ENCODE measurements around the gene EOGT.

EOGT gene

DNA sequence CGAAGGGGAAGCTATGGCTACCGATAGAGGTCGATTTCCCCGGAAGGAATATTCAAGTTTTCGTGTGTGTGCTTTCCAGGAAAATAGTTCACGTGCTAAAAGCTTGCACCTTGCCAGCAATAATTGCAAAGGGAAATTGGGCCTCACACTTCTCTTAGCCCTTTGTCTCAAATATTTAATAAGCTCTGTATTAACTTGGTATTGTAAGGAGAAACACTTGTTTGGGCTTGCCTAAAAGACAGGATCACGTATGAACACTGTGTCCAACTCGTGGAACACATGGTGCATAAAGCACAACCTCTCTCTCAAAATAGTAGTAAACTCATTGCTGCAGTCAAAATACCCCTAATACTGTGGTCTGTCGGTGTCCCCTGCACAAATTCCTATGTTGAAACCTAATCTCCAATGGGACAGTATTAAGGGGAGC lies 39.0 kb upstream of the EOGT start:
- Histone ChIP-seq H3K4me3 (IDR thresholded peaks at IDR 0.05; ENCODE audit: insufficient read depth, low read depth, low read length) (no peak overlapping the region), H3K4me2 (peak overlapping the region; percentile 68), H3K79me2 (ENCODE audit: insufficient read depth, low read depth) (peaks cover 24% of the 10 kb centered on the region), H3K9ac (peak overlapping the region; percentile 69), H3K27ac (peak overlapping the region; percentile 69), H2AFZ (ENCODE audit: low read depth) (peak overlapping the region; percentile 68; the same call in 1 of the 2 replicates), H4K20me1 (ENCODE audit: insufficient read depth) (no peaks in the 10 kb centered on the region), H3K36me3 (ENCODE audit: insufficient read depth) (no peaks in the 10 kb centered on the region), H3K4me1 (ENCODE audit: low read depth, poor library complexity, severe bottlenecking) (peaks cover 18% of the 10 kb centered on the region), H3K27me3 (ENCODE audit: insufficient read depth, low read depth) (no peaks in the 10 kb centered on the region)
- TF ChIP-seq, protein P1, sequence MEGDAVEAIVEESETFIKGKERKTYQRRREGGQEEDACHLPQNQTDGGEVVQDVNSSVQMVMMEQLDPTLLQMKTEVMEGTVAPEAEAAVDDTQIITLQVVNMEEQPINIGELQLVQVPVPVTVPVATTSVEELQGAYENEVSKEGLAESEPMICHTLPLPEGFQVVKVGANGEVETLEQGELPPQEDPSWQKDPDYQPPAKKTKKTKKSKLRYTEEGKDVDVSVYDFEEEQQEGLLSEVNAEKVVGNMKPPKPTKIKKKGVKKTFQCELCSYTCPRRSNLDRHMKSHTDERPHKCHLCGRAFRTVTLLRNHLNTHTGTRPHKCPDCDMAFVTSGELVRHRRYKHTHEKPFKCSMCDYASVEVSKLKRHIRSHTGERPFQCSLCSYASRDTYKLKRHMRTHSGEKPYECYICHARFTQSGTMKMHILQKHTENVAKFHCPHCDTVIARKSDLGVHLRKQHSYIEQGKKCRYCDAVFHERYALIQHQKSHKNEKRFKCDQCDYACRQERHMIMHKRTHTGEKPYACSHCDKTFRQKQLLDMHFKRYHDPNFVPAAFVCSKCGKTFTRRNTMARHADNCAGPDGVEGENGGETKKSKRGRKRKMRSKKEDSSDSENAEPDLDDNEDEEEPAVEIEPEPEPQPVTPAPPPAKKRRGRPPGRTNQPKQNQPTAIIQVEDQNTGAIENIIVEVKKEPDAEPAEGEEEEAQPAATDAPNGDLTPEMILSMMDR (conservative IDR thresholded peaks at IDR 0.05; ENCODE audit: low read depth, low read length): no peak

DNA sequence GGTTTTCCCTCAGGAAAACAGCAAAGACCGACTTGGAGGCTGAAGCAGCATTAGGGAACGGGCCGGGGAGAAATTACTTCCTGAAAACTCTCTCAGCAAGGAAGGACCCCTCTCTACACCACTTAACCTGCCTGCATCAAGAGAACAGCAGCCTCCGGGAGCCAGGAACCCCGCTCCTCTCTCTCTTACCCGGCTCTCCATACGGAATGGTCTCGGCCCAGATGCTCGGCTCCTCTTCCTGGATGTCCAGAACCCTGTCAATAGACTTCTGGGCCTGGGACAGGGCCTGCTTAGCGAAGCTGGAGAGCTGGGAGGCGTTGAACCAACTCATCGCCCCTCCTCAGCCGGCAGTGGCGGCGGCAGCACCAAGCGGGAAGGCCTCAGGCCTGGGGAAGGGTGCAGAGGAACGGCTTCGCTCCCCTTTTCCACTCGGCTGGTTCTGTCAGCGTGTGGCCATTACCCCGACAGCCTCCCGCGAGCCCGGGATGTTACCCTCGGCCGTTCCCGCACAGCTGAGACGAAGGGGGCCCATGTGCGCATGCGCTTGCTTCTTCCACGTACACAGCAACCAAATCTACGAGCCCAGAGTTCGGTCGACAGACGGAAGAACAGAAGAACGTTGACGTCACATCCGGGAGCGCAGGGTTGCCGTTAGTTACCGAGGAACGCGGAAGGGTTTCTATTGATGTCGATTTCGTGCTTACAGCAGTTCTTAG lies 38.4 kb upstream of the EOGT start, which contains the start of gene TMF1:
Gene TMF1 (minus strand): TSS at position 578 of the 716 bp plus-strand sequence. CDS start 247 bp downstream, at position 331.
- peak within 1 kb of the TSS; percentile 69 for H3K27ac ChIP-seq
- H3K79me2 ChIP-seq (ENCODE audit: insufficient read depth, low read depth): peaks cover 24% of the 10 kb centered on the region
- H3K4me2 ChIP-seq: peak within 1 kb of the TSS; percentile 68
- peak within 1 kb of the TSS; percentile 71 for H3K4me3 ChIP-seq (IDR thresholded peaks at IDR 0.05; ENCODE audit: insufficient read depth, low read depth, low read length)
- no peaks in the 10 kb centered on the region for H3K27me3 ChIP-seq (ENCODE audit: insufficient read depth, low read depth)
- TF ChIP-seq, protein P1 (conservative IDR thresholded peaks at IDR 0.05; ENCODE audit: low read depth, low read length): no peak
- H3K9ac ChIP-seq: peak within 1 kb of the TSS; percentile 69
- H4K20me1 ChIP-seq (ENCODE audit: insufficient read depth): no peaks in the 10 kb centered on the region
- no peaks in the 10 kb centered on the region for H3K36me3 ChIP-seq (ENCODE audit: insufficient read depth)
- H3K4me1 ChIP-seq (ENCODE audit: low read depth, poor library complexity, severe bottlenecking): peaks cover 18% of the 10 kb centered on the region
- peak within 1 kb of the TSS; percentile 68 for H2AFZ ChIP-seq (ENCODE audit: low read depth)

DNA sequence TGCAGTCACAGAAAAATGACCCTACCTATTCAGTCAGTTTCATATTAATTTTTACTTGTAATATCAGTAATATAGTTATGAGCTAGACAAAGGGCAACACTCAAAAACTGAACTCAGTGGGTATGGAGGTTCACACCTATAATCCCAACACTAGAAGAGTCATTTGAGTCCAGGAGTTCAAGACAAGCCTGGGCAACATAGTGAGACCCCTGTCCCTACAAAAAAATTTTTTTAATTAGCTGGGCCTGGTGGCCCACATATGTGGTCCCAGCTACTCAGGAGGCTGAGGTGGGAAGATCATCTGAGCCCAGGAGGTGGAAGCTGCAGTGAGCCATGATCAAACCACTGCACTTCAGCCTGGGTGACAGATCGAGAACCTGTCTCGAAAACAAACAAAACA lies 35.5 kb upstream of the EOGT start:
- Histone ChIP-seq H3K4me1 (ENCODE audit: low read depth, poor library complexity, severe bottlenecking) (peaks cover 18% of the 10 kb centered on the region), H3K36me3 (ENCODE audit: insufficient read depth) (no peaks in the 10 kb centered on the region), H3K4me3 (IDR thresholded peaks at IDR 0.05; ENCODE audit: insufficient read depth, low read depth, low read length) (no peak overlapping the region), H2AFZ (ENCODE audit: low read depth) (no peak overlapping the region), H3K27me3 (ENCODE audit: insufficient read depth, low read depth) (no peaks in the 10 kb centered on the region), H3K4me2 (no peak overlapping the region), H3K27ac (no peak overlapping the region), H4K20me1 (ENCODE audit: insufficient read depth) (no peaks in the 10 kb centered on the region), H3K79me2 (ENCODE audit: insufficient read depth, low read depth) (peaks cover 24% of the 10 kb centered on the region), H3K9ac (no peak overlapping the region)
- TF ChIP-seq, protein P1 (conservative IDR thresholded peaks at IDR 0.05; ENCODE audit: low read depth, low read length): no peak

DNA sequence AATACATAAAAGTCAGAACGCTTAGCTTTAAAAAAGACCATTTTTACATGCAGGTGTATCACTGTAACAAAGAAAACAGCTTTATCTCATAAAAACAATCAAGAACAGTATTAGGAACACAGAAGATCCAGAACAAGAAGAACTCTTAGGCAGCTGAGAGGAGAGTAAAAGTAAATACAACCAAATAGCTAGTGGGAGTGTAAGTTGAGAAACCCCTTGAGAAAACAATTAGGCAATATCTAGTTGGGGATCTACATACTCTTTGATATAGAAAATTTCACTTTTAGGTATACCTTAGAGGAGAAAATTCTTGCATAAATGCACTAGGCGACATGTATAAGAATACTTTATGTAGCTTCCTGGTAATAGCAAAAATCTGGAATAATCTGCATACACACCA lies 31.1 kb upstream of the EOGT start:
- TF ChIP-seq, protein P1 (conservative IDR thresholded peaks at IDR 0.05; ENCODE audit: low read depth, low read length): no peak
- Histone ChIP-seq H3K79me2 (ENCODE audit: insufficient read depth, low read depth) (peaks cover 7% of the 10 kb centered on the region), H3K4me3 (IDR thresholded peaks at IDR 0.05; ENCODE audit: insufficient read depth, low read depth, low read length) (no peak overlapping the region), H3K36me3 (ENCODE audit: insufficient read depth) (no peaks in the 10 kb centered on the region), H2AFZ (ENCODE audit: low read depth) (no peak overlapping the region), H4K20me1 (ENCODE audit: insufficient read depth) (no peaks in the 10 kb centered on the region), H3K4me2 (no peak overlapping the region), H3K9ac (no peak overlapping the region), H3K4me1 (ENCODE audit: low read depth, poor library complexity, severe bottlenecking) (peaks cover 4% of the 10 kb centered on the region), H3K27me3 (ENCODE audit: insufficient read depth, low read depth) (no peaks in the 10 kb centered on the region), H3K27ac (no peak overlapping the region)

Data from KMS-11 (cell line).